HG02798 (cell line): ENCODE results near the gene EID2B.

ENCODE experiments used
- ATAC-seq: cut with Tn5 transposase; IDR thresholded peaks from one replicate; pipeline ENCODE4 v1.9.1; 2021; ENCODE audit warnings: mild to moderate bottlenecking; ENCODE audit not compliant: unreplicated experiment, poor library complexity

EID2B gene

DNA sequence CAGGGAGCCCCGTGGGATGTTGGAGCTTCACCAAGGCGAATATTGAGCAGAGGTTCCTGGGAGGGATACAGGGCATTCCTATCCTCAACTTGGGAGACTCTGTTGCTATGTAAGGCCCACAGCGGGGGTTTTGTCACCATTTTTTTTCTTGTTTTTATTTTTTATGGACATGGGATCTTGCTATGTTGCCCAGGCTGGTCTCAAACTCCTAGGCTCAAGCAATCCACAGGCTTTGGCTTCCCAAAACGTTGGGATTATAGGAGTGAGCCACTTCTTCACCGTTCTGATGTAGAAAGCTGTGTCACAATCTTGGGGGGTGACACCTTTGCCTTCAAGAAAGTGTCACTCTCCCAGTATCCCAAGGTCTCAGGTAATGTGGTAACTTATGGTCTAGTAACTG lies 31.3 kb downstream of the EID2B start:
- ATAC-seq: no peak

DNA sequence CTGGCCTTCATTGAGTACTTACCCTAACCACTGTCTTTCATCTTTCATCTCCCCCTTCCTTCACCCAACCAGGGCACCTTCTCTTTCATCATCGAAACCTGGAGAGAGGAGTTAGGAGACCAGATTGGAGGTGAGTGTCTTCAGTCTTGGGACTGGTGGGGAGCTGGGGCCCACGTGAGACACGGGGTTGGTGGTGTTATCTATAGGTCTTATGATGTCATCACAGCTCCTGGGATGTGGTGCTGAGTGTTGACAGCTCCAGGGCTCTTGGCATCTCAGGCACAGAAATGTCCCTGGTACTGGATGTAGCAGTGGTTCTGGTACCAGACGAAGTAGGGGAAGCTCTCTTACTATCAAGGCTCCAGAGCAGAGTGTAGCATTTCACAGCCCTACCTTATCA lies 32.1 kb downstream of the EID2B start:
- no peak for ATAC-seq

DNA sequence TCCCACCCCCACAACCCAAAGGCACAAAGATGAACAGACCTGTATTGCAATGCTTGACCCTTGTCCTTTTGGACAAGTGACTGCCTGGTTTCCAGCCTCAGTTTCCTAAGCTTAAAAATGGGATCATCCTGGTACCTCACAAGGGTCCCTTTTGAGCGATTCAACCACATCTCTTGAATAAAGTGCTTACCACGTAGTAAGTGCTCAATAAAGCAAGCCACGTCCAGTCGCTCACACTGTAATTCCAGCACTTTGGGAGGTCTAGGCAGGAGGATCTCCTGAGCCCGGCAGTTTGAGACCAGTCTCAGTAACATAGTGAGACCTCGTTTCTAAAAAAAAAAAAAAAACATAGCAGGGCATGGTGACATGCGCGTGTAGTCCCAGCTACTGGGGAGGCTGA lies 32.7 kb downstream of the EID2B start:
- ATAC-seq: no peak

DNA sequence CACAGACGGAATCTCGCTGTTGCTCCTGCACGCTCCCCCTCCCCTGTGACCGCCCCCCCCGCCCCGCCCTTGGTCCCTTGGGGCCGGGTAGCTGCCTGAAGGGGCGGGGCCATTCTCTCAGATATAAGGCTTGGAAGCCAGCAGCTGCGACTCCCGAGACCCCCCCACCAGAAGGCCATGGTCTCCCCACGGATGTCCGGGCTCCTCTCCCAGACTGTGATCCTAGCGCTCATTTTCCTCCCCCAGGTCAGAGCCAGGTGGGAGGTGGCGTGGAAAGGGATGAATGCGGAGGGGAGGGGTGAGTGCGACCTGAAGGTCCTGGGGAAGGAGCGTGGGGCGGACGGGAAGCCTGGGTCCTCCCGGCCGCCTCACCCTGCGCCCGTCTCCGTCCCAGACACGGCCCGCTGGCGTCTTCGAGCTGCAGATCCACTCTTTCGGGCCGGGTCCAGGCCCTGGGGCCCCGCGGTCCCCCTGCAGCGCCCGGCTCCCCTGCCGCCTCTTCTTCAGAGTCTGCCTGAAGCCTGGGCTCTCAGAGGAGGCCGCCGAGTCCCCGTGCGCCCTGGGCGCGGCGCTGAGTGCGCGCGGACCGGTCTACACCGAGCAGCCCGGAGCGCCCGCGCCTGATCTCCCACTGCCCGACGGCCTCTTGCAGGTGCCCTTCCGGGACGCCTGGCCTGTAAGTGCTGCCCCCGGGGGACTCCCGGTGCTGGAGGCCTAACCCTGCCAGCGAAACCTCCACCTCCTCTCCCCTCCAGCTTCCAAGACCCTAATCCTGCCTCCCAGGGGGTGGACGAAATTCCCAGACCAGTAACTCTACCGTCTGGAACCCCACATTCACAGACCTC lies 33.6 kb downstream of the EID2B start, which contains the start of gene DLL3:
Gene DLL3 (plus strand): TSS at position 150 of the 845 bp plus-strand sequence. CDS start 28 bp downstream, at position 178.
- ATAC-seq: no peak

DNA sequence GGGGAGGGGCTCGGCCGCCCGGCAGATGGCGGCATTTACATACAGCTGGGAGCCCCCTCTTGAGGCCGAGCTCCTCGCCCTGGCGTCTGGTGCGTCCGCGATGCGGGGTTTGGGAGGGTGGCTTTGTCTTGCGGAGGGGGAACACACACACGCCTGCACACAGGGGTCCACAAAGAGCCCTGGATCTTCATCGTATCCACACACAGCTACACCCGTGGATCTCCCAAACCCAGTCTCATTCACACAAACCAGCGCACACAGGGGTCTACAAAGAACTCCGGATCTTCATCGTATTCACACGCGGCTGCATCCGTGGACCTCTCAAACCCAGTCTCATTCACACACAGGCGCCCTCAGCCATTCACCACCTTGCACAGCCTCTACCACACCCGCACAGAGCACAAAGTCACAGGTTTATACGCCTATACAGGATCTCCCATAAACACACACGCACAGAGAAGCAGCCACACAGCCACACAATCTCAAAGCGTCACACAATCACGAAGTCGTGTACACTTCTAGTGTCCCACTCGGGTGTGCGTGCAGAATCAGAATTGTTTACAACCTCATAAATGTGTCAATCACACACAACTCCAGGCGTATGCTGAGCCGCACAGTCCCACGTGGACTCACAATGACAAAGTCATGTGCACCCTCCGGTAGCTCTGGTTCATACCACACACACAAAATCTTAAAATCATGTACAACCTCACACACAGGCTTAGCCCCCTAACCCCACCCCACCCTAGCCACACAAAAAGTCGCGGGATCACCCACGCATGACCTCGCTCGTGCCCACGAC lies 34.5 kb downstream of the EID2B start:
- ATAC-seq: no peak

- ATAC-seq: no peak
Observed at GRCh38 chr19:39497701-39497995, 35.0 kb downstream of the EID2B start.

DNA sequence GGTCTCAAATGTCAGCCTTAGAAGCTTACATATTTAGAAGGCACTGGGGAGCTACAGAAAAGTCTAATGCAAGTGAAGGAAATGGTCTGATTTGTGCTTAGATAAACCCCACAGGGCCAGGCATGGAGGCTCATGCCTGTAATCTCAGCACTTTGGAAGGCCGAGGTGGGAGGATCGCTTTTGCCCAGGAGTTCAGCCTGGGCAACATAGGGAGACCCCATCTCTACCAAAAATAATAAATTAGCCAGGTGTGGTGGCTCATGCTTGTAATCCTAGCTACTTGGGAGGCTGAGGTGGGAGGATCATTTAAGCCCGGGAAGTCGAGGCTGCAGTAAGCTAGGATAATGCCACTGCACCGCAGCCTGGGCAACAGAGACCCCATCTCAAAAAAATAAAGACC lies 36.6 kb downstream of the EID2B start:
- ATAC-seq: no peak

- no peak for ATAC-seq
Observed at GRCh38 chr19:39494661-39495060, 38.0 kb downstream of the EID2B start.

- no peak for ATAC-seq
Observed at GRCh38 chr19:39492788-39493187, 39.9 kb downstream of the EID2B start.

- ATAC-seq: no peak
Observed at GRCh38 chr19:39492225-39492624, 40.4 kb downstream of the EID2B start.

DNA sequence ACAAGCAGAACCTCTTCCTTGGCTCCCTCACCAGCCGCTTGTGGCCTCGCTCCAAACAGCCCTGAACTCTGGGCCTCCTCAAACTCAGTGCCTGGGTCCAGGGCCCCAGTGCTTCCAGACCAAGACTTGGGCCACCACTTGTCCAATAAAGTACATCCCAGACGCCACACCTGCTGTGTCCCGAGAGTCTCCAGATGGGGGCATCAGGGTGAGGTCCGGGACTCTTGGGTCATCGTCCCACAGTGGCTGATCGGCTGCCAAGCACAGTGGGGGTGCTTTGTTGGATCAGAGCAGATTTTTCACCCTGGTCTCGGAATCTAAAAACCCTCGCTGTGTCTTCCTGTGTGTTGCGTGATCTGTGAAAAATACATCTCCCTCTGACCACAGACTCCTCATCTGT lies 42.9 kb downstream of the EID2B start:
- ATAC-seq: no peak

- ATAC-seq: no peak
Observed at GRCh38 chr19:39483141-39483540, 49.5 kb downstream of the EID2B start.

DNA sequence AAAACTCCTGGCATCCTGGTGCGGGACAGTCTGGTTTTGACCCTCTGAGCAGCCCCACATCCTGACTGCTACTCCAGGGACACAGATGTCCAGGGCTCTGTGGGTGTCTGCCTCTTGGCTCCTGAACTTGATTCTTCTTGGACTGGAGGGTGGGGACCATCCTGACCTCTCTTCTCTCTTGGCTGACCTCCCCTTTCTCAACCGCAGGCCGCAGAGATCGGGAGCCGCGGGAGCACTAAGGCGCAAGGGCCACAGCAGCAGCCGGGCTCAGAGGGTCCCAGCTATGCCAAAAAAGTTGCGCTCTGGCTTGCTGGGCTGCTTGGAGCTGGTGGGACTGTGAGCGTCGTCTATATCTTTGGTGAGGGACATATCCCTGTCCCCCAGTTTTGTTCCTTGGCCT lies 51.0 kb downstream of the EID2B start:
- no peak for ATAC-seq

DNA sequence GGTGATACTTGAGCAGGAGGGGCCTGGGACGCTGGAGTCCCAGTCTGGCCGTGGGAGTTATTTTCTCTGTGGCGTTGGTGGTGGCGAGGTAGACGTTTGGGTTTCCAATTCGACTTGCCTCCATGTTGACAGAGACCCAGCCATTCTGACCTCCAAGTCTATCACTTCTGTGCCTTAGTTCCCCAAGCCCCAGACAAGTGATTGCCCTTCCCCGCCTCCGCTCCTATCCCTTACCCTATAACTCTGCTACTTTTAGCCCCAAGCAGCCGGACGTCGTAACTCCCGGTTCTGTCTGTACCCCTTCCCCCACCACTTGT lies 51.5 kb downstream of the EID2B start:
- no peak for ATAC-seq
